Right atrium auricular region (tissue), 2 donors: ENCODE measurements around the gene CDC42EP3. TPM values are rescaled to one million over a fixed set of nuclear protein-coding genes. Genes with fewer than 3 reads are reported as not detected.

Source experiments
- DNase-seq: peaks from one replicate; pipeline ENCODE4 v3.0.0-alpha.2; 2019; ENCODE audit warnings: low spot score
- H3K27ac ChIP-seq, 2 donors: fragments of 200-600 bp; sonication (generic); 1 replicate in 1 of 2; 2 replicates in 1 of 2; pipeline ENCODE4 v1.5.1; 2016 to 2019
- H3K27me3 ChIP-seq, 2 donors: fragments of 200-600 bp; sonication (generic); one replicate each; pipeline versions ENCODE4 v1.5.1 to v1.6.0; 2017 to 2019
- H3K36me3 ChIP-seq: fragments of 200-600 bp; sonication (generic); one replicate; pipeline ENCODE4 v1.5.1; 2016
- H3K4me1 ChIP-seq, 2 donors: fragments of 200-600 bp; sonication (generic); one replicate each; pipeline versions ENCODE4 v1.5.1 to v1.6.0; 2017 to 2019
- H3K4me3 ChIP-seq, 2 donors: fragments of 200-600 bp; sonication (generic); 1 replicate in 1 of 2; 2 replicates in 1 of 2; pipeline ENCODE4 v1.5.1; 2017 to 2019; ENCODE audit warnings: mild to moderate bottlenecking in 1 of 2, moderate library complexity in 1 of 2
- H3K9me3 ChIP-seq, 2 donors: fragments of 200-600 bp; sonication (generic); one replicate each; pipeline ENCODE4 v1.5.1; 2019
- total RNA-seq, 2 donors: library from RNA; depleted of rRNA; stranded (reverse); fragments of >200 nt; gene quantifications; one replicate each; pipeline ENCODE4 v1.1.0, GENCODE V29; 2016
- TF ChIP-seq, protein P1 (sequence below), 2 donors: fragments of 200-600 bp; sonication (generic); IDR thresholded peaks; one replicate each; pipeline ENCODE4 v1.5.1; 2019; ENCODE audit warnings: antibody characterized with exemption in 2 of 2

CDC42EP3 gene
- total RNA-seq, 2 donors from 2014 or later: 38.5 to 105 TPM

DNA sequence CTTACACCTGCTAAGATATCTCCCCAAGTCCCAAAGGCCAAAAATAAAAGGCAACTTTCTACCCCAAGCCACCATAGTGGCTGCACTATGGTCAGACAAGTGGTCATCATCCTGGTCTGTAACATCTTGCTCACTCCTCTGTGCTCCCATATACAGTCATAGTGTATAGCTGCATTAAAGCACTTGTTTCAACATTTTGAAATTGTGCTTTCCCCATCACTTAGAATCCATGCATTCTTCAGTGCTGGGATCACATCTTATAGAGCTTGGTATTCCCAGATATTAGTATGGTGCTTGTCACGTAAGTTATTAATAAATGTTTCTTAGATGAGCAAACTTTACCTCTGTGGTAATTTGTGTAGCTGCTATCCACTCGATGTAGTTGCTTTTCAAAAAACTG is 40.4 kb upstream of the CDC42EP3 start:
- DNase-seq: no peak
- no peaks in the 10 kb centered on the region for H3K4me1 ChIP-seq

DNA sequence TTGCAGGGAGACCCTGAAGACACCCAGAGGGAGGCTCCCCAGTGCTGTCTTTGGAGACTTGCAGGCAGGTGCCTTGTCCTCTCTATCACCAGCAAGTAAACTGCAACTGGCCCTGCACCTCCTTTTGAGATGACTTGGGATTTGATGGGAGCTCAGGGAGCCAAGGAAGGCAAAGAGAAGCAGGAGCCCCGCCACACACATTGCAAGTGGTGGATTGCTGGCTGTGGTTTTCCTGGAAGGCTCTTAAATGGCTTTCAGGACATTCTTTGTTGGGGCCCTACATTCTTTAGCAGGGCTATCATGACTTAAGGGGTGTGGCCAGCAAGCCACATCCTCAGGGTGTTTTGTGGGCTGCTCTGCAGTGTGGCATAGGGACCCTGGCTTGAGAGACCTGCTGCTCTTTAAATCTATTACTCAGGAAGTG is 39.9 kb upstream of the CDC42EP3 start:
- Histone ChIP-seq H3K4me1 (no peaks in the 10 kb centered on the region), H3K27me3 (no peaks in the 10 kb centered on the region), H3K9me3 (peaks cover 0 to 7% of the 10 kb centered on the region in 2 donors), H3K36me3 (no peaks in the 10 kb centered on the region), H3K4me3 (no peak overlapping the region), H3K27ac (no peak overlapping the region)
- DNase-seq: no peak
- TF ChIP-seq, protein P1, sequence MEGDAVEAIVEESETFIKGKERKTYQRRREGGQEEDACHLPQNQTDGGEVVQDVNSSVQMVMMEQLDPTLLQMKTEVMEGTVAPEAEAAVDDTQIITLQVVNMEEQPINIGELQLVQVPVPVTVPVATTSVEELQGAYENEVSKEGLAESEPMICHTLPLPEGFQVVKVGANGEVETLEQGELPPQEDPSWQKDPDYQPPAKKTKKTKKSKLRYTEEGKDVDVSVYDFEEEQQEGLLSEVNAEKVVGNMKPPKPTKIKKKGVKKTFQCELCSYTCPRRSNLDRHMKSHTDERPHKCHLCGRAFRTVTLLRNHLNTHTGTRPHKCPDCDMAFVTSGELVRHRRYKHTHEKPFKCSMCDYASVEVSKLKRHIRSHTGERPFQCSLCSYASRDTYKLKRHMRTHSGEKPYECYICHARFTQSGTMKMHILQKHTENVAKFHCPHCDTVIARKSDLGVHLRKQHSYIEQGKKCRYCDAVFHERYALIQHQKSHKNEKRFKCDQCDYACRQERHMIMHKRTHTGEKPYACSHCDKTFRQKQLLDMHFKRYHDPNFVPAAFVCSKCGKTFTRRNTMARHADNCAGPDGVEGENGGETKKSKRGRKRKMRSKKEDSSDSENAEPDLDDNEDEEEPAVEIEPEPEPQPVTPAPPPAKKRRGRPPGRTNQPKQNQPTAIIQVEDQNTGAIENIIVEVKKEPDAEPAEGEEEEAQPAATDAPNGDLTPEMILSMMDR (IDR thresholded peaks at IDR 0.05): no peak

More for the DNA sequence above, 40.4 kb upstream of the CDC42EP3 start:
- H3K27ac ChIP-seq: no peak overlapping the region
- no peak overlapping the region for H3K4me3 ChIP-seq
- TF ChIP-seq, protein P1 (IDR thresholded peaks at IDR 0.05): no peak
- H3K36me3 ChIP-seq: no peaks in the 10 kb centered on the region
- peaks cover 0 to 7% of the 10 kb centered on the region in 2 donors for H3K9me3 ChIP-seq
- no peaks in the 10 kb centered on the region for H3K27me3 ChIP-seq

DNA sequence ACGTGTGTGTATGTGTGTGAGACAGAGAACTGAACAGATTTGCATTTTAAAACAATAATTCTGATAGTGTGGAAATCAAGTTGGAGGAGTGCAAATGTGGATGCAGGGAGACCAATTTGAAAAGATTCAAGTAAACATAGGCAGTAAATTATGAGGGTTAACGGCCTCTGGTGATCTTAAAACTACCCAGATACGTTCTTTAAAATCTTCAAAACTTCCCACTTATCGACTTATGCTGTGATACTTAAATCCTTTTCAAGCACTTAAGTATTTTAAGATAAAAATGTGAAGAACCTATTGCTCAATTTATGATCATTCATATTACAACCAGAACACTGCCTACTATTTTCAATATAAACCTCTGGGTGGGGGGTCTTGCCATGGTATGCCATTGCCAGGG is 37.7 kb upstream of the CDC42EP3 start:
- Histone ChIP-seq H3K4me3 (no peak overlapping the region), H3K9me3 (no peaks in the 10 kb centered on the region), H3K27ac (no peak overlapping the region), H3K36me3 (no peaks in the 10 kb centered on the region), H3K27me3 (no peaks in the 10 kb centered on the region), H3K4me1 (no peaks in the 10 kb centered on the region)
- TF ChIP-seq, protein P1 (IDR thresholded peaks at IDR 0.05): no peak
- no peak for DNase-seq

DNA sequence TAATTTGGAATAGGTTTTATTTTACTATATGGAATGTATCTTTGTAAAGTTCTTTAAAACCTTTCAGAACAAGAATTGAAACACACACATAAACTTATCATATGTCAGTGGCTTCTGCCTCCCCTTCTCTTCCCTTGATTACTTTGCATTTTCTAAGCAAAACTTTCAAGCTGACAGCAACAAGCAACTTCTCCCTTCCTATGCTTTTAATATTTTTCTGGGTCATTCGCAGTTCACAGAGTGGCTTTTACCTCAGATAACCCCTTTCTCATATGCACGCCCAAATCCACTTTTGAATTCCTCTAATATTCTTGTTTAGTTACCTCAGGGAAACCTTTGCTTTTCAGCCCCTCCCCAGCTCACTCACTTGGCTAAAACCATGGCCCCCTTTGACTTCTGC is 36.7 kb upstream of the CDC42EP3 start:
- TF ChIP-seq, protein P1 (IDR thresholded peaks at IDR 0.05): no peak
- no peak overlapping the region for H3K27ac ChIP-seq
- H3K4me1 ChIP-seq: no peaks in the 10 kb centered on the region
- H3K9me3 ChIP-seq: no peaks in the 10 kb centered on the region
- H3K36me3 ChIP-seq: no peaks in the 10 kb centered on the region
- DNase-seq: no peak
- H3K27me3 ChIP-seq: no peaks in the 10 kb centered on the region
- H3K4me3 ChIP-seq: no peak overlapping the region

DNA sequence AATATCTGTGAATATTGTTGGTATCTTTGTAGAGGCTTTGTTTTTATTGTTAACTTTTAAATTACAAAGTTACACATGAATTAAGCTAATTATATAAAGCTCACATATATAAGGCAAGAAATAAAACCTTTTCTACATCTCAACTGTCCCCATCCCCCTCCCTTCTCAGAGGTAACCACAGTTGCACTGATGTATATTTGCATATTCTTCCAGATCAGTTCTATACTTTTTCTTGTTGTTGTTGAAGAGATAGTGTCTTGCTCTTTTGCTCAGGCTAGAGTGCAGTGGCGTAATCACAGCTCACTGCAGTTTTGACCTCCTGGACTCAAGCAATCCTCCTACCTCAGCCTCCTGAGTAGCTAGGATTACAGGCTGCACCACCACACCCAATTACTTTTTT is 36.0 kb upstream of the CDC42EP3 start:
- no peaks in the 10 kb centered on the region for H3K27me3 ChIP-seq
- TF ChIP-seq, protein P1 (IDR thresholded peaks at IDR 0.05): no peak
- H3K4me3 ChIP-seq: no peak overlapping the region
- no peak for DNase-seq
- H3K9me3 ChIP-seq: no peaks in the 10 kb centered on the region
- H3K4me1 ChIP-seq: no peaks in the 10 kb centered on the region
- H3K36me3 ChIP-seq: no peaks in the 10 kb centered on the region
- H3K27ac ChIP-seq: no peak overlapping the region
